HUDEP-2 (cell line): ENCODE measurements around the gene SIN3A.
"Not testable (repeated sequence)": the region's sequence is repeated elsewhere in the genome, so short reads cannot be mapped to it uniquely, and the experiment has no call there.

ENCODE experiments used
- DNase-seq, 76 experiments: peaks; one replicate each; lab custom pipeline; 2025; ENCODE audit not compliant: unreplicated experiment in 76 of 76; lab: John Stamatoyannopoulos, UW

Gene SIN3A

GRCh38 chr15:75389791-75390382 lies 61.6 kb downstream of the SIN3A start:
- DNase-seq, result no peak

GRCh38 chr15:75383986-75384385 lies 67.5 kb downstream of the SIN3A start:
- DNase-seq, result not testable (repeated sequence)

GRCh38 chr15:75380773-75381172 lies 70.7 kb downstream of the SIN3A start:
- DNase-seq, result no peak

- no peak for DNase-seq
Observed at GRCh38 chr15:75371901-75372688, 79.4 kb downstream of the SIN3A start.

- DNase-seq, result no peak
Observed at GRCh38 chr15:75371486-75371885, 80.0 kb downstream of the SIN3A start.

- no peak for DNase-seq
Observed at GRCh38 chr15:75369897-75370581, 81.5 kb downstream of the SIN3A start.

- peak in 2 of 76 experiments; percentile 20 to 44 for DNase-seq
Observed at GRCh38 chr15:75368689-75369239, 82.7 kb downstream of the SIN3A start.

GRCh38 chr15:75367913-75368688 lies 83.4 kb downstream of the SIN3A start, which contains the start of gene MAN2C1:
Gene MAN2C1, minus strand, starts transcription at chr15:75368607. Its CDS starts 24 bp downstream, at chr15:75368583.
- DNase-seq, result peak in 75 of 76 experiments; percentile 55 to 96 (median 92)

- DNase-seq, result no peak
Observed at GRCh38 chr15:75367406-75367912, 84.0 kb downstream of the SIN3A start.

GRCh38 chr15:75367006-75367405 lies 84.5 kb downstream of the SIN3A start:
- DNase-seq, result peak in 4 of 76 experiments; percentile 17 to 39 (median 30)

- DNase-seq, result no peak
Observed at GRCh38 chr15:75366163-75366562, 85.3 kb downstream of the SIN3A start.

- DNase-seq, result no peak
Observed at GRCh38 chr15:75364881-75365280, 86.6 kb downstream of the SIN3A start.

- DNase-seq, result no peak
Observed at GRCh38 chr15:75363786-75364185, 87.7 kb downstream of the SIN3A start.

- DNase-seq, result no peak
Observed at GRCh38 chr15:75362642-75363249, 88.7 kb downstream of the SIN3A start.

- DNase-seq, result no peak
Observed at GRCh38 chr15:75361989-75362641, 89.4 kb downstream of the SIN3A start.

- DNase-seq, result no peak
Observed at GRCh38 chr15:75361361-75361988, 90.0 kb downstream of the SIN3A start.

GRCh38 chr15:75360856-75361255 lies 90.6 kb downstream of the SIN3A start:
- no peak for DNase-seq

GRCh38 chr15:75360391-75360790 lies 91.1 kb downstream of the SIN3A start:
- DNase-seq, result peak in 7 of 76 experiments; percentile 8 to 20 (median 18)
